A673 (cell line): ENCODE data around the gene KDM3A. TPM values are rescaled to one million over a fixed set of nuclear protein-coding genes. Genes with fewer than 3 reads are reported as not detected.

Experiments used
- BruUV-seq: library from RNA; stranded (reverse); fragments of 400-500 nt; replicated peaks from 2 replicates; lab custom pipeline; 2021; lab: Mats Ljungman, UMichigan
- CTCF ChIA-PET: fragments of 300-600 bp; sonication (Branson Sonifier 250); formaldehyde crosslinking; loops from one replicate; lab custom pipeline; 2022; ENCODE audit warnings: antibody characterized with exemption; lab: Charles Lee
- POLR2A ChIA-PET: fragments of 300-600 bp; sonication (Branson Sonifier 250); formaldehyde crosslinking; loops from one replicate; lab custom pipeline; 2022; ENCODE audit warnings: antibody characterized with exemption; ENCODE audit not compliant: low non-redundant PET; lab: Charles Lee
- DNase-seq: peaks from one replicate; pipeline ENCODE4 v3.0.0-alpha.2; 2015; ENCODE audit warnings: low spot score
- H3K27ac ChIP-seq: fragments of 200-600 bp; sonication (generic); 2 replicates; pipeline ENCODE4 v1.5.1; 2016; ENCODE audit warnings: mixed run types, low read depth, mild to moderate bottlenecking, mixed read lengths, antibody characterized with exemption, low read length; ENCODE audit not compliant: poor library complexity, severe bottlenecking
- H3K27me3 ChIP-seq: fragments of 200-600 bp; sonication (generic); replicated peaks from 2 replicates; pipeline ENCODE4 v1.6.1; 2017; ENCODE audit warnings: mixed run types, low read depth, mild to moderate bottlenecking, mixed read lengths, antibody characterized with exemption, low read length; ENCODE audit not compliant: insufficient read depth, poor library complexity
- H3K36me3 ChIP-seq: fragments of 200-600 bp; sonication (generic); 2 replicates; pipeline ENCODE4 v1.6.1; 2016; ENCODE audit warnings: mixed run types, mild to moderate bottlenecking, mixed read lengths, antibody characterized with exemption, low read length; ENCODE audit not compliant: insufficient read depth, poor library complexity, severe bottlenecking
- H3K4me1 ChIP-seq: fragments of 200-600 bp; sonication (generic); 2 replicates; pipeline ENCODE4 v1.6.1; 2017; ENCODE audit warnings: mixed run types, mild to moderate bottlenecking, mixed read lengths, antibody characterized with exemption, low read length; ENCODE audit not compliant: insufficient read depth, poor library complexity, severe bottlenecking
- H3K4me3 ChIP-seq: fragments of 200-600 bp; sonication (generic); 2 replicates; pipeline ENCODE4 v1.5.1; 2016; ENCODE audit warnings: low read depth, mixed run types, mild to moderate bottlenecking, mixed read lengths, low read length; ENCODE audit not compliant: poor library complexity, severe bottlenecking
- H3K9me3 ChIP-seq: fragments of 200-600 bp; sonication (generic); 2 replicates; pipeline ENCODE4 v1.6.1; 2016; ENCODE audit warnings: mixed run types, low read depth, mild to moderate bottlenecking, mixed read lengths, antibody characterized with exemption, low read length; ENCODE audit not compliant: poor library complexity, severe bottlenecking
- CTCF ChIP-seq: fragments of 300-800, 200-600 bp; sonication (generic); conservative IDR thresholded peaks from 2 replicates; pipeline ENCODE4 v1.5.1; 2017; ENCODE audit warnings: low read depth, mild to moderate bottlenecking, antibody characterized with exemption, low read length, moderate library complexity, mixed read lengths
- EZH2 ChIP-seq: fragments of 200-600 bp; sonication (generic); IDR thresholded peaks from 2 replicates; pipeline ENCODE4 v1.6.1; 2017; ENCODE audit warnings: borderline replicate concordance, low read depth, mild to moderate bottlenecking, mixed read lengths, antibody characterized with exemption, low read length; ENCODE audit not compliant: poor library complexity, severe bottlenecking
- intact Hi-C: fragments of 100-400 bp; cut with micrococcal nuclease; formaldehyde crosslinking; loops from one replicate; pipeline ENCODE4 v1.10.0; 2022; ENCODE audit not compliant: unreplicated experiment
- total RNA-seq: library from RNA; stranded (reverse); gene quantifications from 2 replicates; pipeline ENCODE4 v1.2.3, GENCODE V29; 2021

The KDM3A gene
- total RNA-seq, 1 experiment from 2014 or later = 40.7 TPM

GRCh38 chr2:86430368-86430767, 10.8 kb upstream of the KDM3A start:
- no peaks in the 10 kb centered on the region for H3K4me1 ChIP-seq
- intact Hi-C loops = no loop called here
- CTCF ChIA-PET = no interaction called here

GRCh38 chr2:86433137-86433536, 8.0 kb upstream of the KDM3A start:
- POLR2A ChIA-PET = no interaction called here
- Histone ChIP-seq H3K4me1 (no peaks in the 10 kb centered on the region), H3K27me3 (no peaks in the 10 kb centered on the region), H3K4me3 (no peak overlapping the region), H3K27ac (no peak overlapping the region), H3K36me3 (no peaks in the 10 kb centered on the region), H3K9me3 (peaks cover 22% of the 10 kb centered on the region)
- no peak for DNase-seq
- intact Hi-C loops = no loop called here
- TF ChIP-seq EZH2 (no peak), CTCF (no peak)
- CTCF ChIA-PET = no interaction called here
- BruUV-seq = no TSS peak

More at GRCh38 chr2:86430368-86430767, 10.8 kb upstream of the KDM3A start:
- H3K27me3 ChIP-seq = no peaks in the 10 kb centered on the region
- BruUV-seq = no TSS peak
- H3K36me3 ChIP-seq = no peaks in the 10 kb centered on the region
- H3K27ac ChIP-seq = no peak overlapping the region
- TF ChIP-seq CTCF = no peak
- no peak for TF ChIP-seq EZH2
- no peak for DNase-seq
- POLR2A ChIA-PET = no interaction called here
- H3K4me3 ChIP-seq = no peak overlapping the region
- H3K9me3 ChIP-seq = peaks cover 10% of the 10 kb centered on the region

GRCh38 chr2:86434290-86434689, 6.9 kb upstream of the KDM3A start:
- intact Hi-C loops = no loop called here
- ChIA-PET POLR2A (no interaction called here), CTCF (no interaction called here)

More at GRCh38 chr2:86434290-86434689, 6.9 kb upstream of the KDM3A start:
- H3K9me3 ChIP-seq = peaks cover 32% of the 10 kb centered on the region
- no peak for DNase-seq
- no peaks in the 10 kb centered on the region for H3K4me1 ChIP-seq
- no peaks in the 10 kb centered on the region for H3K36me3 ChIP-seq
- no TSS peak for BruUV-seq
- H3K4me3 ChIP-seq = no peak overlapping the region
- TF ChIP-seq EZH2 = no peak
- no peak for TF ChIP-seq CTCF
- no peaks in the 10 kb centered on the region for H3K27me3 ChIP-seq
- H3K27ac ChIP-seq = no peak overlapping the region
